Gastroesophageal sphincter (tissue), 3 donors: ENCODE results near the gene OTOP3.
"Not testable (repeated sequence)": the region's sequence is repeated elsewhere in the genome, so short reads cannot be mapped to it uniquely, and the experiment has no call there.

Source experiments
- CTCF ChIP-seq, 4 experiments: fragments of 200-600 bp in 2 of 4; fragments of 450-650 bp in 2 of 4; sonication (generic) in 1 of 4; IDR thresholded peaks; one replicate each; pipeline ENCODE4 v1.5.1; 2017 to 2019; ENCODE audit warnings: antibody characterized with exemption in 4 of 4, mild to moderate bottlenecking in 2 of 4, moderate library complexity in 2 of 4
- POLR2A ChIP-seq, 2 donors: fragments of 450-650 bp; IDR thresholded peaks; one replicate each; pipeline ENCODE4 v1.6.1; 2017; ENCODE audit warnings: antibody characterized with exemption in 2 of 2, mild to moderate bottlenecking in 2 of 2, moderate library complexity in 1 of 2
- POLR2AphosphoS5 ChIP-seq: sonication (generic); formaldehyde crosslinking; IDR thresholded peaks from one replicate; pipeline ENCODE4 v1.6.1; 2017; ENCODE audit warnings: antibody characterized with exemption

DNA sequence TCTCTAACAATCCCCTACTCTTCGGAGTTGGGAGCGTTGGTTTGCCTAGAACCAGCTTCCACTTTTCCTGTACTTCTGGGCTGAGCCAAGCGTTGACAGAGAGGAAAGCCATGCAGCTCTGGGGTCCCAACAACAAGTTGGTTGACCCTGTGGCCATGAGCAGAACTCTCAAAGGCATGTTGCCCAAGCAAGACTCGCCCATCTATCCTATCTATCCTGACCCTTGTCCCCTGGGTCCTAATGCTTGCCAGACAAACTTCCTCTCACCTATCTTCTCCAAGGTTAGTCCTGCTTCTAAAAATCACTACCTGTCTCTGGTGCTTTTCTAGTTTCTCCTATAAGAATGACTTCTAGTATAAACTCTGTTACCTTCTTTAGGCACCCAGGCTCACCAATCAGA lies 26.6 kb upstream of the OTOP3 start:
- not testable (repeated sequence) for TF ChIP-seq POLR2AphosphoS5; CTCF (IDR thresholded peaks at IDR 0.05); POLR2A (IDR thresholded peaks at IDR 0.05)
